OCI-LY3 (cell line): ENCODE data around the gene GEMIN2.

ENCODE experiments used
- CTCF ChIP-seq: fragments of 200-600, 300-600 bp; sonication (generic); IDR thresholded peaks from 2 replicates; pipeline ENCODE4 v1.5.1; 2014; ENCODE audit warnings: antibody characterized with exemption, low read length, low read depth
- EZH2phosphoT487 ChIP-seq: fragments of 200-600 bp; shearing (Covaris generic); IDR thresholded peaks from 2 replicates; pipeline ENCODE4 v1.6.1; 2018; ENCODE audit warnings: antibody characterized with exemption, mixed run types, low read depth

GRCh38 chr14:39176263-39177167 is 62.4 kb downstream of the GEMIN2 start:
- TF ChIP-seq CTCF (no peak), EZH2phosphoT487 (no peak)
